NCI-H1048 (cell line): ENCODE measurements around the gene IL4R.

Source experiments
- DNase-seq: peaks from one replicate; lab custom pipeline; 2025; lab: John Stamatoyannopoulos, UW

The IL4R gene

DNA sequence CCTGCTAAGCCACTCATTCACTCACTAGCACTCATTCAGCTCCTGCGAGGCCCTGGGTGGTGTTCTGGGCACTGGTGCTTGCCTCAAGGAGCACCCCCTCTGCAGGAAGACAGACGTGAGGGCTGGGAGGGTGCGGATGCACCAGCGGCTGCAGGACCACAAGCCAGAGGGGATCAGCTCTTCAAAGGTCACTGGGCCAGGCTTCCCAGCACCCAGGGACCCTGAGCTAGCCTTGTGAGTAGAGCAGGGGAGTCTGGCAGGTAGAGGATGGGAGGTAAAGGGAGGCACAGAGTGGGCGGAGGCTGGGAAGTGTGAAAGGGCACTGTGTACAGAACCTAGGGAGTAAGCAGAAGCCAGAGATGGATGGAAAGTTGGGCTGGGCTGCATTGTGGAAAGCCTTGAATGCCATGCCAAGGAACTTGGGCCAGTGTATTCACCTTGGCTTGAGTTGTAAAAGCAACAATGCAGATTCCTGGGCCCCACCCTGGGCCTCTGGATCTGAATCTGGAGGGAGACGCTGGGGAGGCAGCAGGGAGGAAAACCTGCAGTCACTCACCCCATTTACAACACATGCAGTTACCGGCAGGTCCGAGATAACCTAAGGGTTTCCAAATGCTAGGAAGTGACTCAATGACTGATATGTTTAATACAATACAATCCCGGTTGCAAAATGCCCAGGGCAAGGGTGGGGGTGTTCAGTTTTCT, 1.7 kb downstream of the IL4R start:
- DNase-seq: no peak

GRCh38 chr16:27316038-27316680, 2.4 kb downstream of the IL4R start:
- DNase-seq: no peak

- DNase-seq: no peak
Measured at GRCh38 chr16:27317320-27317719, 3.5 kb downstream of the IL4R start.

DNA sequence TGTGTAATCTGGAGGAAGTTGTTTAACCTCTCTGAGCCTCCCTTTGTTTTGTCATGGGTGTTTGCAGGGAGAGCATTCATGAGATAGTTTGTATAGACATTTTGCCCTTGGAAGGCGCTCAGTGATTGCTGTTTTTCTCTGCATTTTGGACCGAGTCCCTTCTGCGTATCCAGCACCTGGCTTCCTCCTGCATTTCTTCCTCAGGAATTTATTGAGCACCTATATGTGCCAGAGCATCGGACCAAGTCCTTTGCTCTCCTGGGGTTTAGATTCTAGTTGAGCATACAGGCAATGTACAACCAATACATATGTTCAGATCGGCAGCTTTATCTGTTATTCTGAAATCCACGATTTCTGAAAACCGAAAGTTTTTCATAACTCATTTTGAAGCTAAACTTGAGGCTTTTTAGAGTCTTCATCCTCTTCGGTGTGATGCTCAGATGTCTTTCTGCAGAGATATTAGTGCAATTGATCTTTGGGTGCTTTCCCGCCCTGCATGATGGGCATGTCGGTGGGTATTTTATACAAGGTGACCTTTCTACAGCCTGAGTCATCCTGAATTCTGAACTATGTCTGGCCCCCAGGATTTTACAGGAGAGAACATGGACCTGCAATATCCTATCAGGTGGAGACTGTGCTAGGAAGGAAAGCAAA, 4.1 kb downstream of the IL4R start:
- DNase-seq: no peak

- DNase-seq: no peak
Measured at GRCh38 chr16:27318392-27319256, 4.8 kb downstream of the IL4R start.

DNA sequence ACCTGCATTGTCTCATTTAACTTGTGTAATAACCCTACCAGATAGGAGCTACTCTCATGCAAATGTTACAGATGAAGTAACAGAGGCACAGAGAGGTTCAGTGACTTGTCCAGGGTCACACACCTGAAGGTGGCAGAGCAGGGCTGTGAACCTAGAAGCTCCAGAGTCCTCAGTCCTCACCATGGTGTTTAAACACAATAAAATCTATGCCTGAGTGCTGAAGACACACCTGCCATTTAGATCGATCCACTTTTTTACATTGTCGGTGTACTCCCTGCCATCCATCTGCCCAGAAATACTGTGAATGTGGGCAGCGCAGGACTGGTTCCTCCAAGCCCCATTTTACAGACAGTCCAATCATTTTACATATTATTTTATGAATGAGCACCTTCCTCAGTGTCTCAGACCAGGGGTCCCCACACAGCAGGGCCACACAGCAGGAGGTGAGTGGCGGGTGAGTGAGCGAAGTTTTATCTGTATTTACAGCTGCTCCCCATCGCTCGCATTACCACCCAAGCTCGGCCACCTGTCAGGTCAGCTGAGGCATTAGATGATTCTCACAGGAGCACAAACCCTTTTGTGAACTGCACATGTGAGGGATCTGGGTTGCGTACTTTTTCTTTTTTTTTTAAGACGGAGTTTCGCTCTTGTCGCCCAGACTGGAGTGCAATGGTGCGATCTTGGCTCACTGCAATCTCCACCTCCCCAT, 5.6 kb downstream of the IL4R start:
- no peak for DNase-seq

GRCh38 chr16:27320261-27321012, 6.7 kb downstream of the IL4R start:
- DNase-seq: no peak

DNA sequence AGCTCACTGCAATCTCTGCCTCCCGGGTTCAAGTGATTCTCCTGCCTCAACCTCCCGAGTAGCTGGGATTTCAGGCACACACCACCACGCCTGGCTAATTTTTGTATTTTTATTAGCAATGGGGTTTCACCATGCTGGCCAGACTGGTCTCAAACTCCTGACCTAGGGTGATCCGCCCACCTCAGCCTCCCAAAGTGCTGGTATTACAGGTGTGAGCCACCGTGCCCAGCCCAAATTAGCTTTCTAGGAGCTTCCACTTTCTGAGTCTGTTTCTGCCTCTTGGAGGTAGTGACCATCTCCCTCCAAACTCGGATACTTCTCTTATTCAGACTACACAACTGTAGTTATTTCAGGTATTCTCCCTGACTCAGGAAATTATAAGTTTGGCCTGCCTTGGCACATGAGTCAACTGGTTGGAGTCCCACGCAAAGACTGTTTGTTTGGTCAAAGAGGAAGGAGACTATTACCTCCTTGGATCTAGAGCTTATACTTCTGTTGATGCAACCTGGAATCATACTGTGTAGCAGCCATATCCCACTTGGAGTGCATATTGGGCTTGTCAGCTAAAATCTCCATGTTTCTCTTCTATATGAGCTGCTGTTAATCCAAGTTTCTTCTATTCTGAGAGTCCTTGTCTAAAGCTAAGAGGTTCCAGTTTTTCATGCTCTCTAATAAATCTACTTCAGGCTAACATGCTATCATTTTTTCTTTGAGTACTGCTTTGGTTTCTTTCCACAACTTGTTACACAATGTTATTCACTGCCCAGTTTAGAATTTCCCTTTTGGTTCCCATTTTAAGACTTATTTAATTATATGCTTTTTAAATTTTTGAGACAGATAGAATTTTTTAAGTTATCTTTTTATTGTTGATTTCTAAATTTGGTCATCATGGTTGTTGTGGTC, 7.5 kb downstream of the IL4R start:
- no peak for DNase-seq

GRCh38 chr16:27322858-27323780, 9.3 kb downstream of the IL4R start:
- DNase-seq: no peak

- DNase-seq: no peak
Measured at GRCh38 chr16:27323781-27324561, 10.2 kb downstream of the IL4R start.

- DNase-seq: no peak
Measured at GRCh38 chr16:27324851-27325301, 11.1 kb downstream of the IL4R start.

DNA sequence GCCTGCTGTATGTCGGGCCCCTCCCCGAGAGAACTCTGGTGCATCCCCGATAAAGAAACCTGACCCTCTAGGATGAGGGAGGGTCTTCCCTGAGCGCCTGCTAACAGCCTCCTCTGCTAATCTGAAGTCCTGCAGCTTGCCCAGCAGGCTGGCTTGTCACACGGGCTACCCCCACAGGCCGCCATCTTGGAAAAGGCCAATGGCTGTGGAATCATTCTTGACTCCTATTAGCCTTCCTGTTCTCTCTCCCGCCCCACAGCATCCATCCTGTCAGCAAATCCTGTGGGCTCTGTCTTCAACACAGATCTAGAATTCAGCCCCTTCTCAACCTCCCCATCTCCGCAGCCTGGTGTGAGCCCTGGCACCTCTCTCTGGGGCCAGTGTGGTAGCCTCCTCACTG, 12.0 kb downstream of the IL4R start:
- no peak for DNase-seq

DNA sequence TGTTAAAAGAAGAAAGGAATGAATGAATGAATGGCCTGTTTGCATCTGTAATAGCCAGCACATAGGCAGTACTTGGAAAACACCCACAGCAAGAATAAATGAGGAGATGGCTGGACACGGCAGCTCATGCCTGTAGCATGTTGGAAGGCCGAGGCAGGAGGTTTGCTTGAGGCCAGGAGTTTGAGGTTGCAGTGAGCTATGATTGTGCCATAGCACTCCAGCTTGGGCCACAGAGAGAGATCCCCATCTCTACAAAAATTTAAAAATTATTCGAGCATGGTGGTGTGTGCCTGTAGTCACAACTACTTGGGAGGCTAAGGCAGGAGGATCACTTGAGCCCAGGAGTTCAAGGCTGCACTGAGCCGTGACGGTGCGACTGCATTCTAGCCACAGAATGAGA, 12.5 kb downstream of the IL4R start:
- DNase-seq: no peak

GRCh38 chr16:27326738-27327585, 13.2 kb downstream of the IL4R start:
- DNase-seq: no peak

- no peak for DNase-seq
Measured at GRCh38 chr16:27327586-27327915, 13.8 kb downstream of the IL4R start.

DNA sequence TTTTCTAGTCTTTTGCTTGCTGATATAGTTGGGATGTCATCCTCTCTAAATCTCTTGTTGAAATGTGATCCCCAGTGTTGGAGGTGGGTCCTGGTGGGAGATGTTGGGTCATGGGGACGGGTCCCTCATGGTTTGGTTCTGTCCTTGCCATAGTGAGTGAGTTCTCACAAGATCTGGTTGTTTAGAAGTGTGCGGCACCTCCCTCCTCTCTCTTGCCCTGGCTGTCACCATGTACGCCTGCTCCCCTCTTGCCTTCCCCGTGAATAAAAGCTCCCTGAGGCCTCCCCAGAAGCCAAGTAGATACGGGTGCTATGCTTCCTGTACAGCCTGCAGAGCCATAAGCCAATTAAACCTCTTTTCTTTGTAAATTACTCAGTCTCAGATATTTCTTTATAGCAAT, 15.2 kb downstream of the IL4R start:
- no peak for DNase-seq
